HG02870 (cell line): ENCODE results near the gene AK2.
"Not testable (repeated sequence)": the region's sequence is repeated elsewhere in the genome, so short reads cannot be mapped to it uniquely, and the experiment has no call there.

Experiments
- ATAC-seq: cut with Tn5 transposase; IDR thresholded peaks from one replicate; pipeline ENCODE4 v1.9.1; 2021; ENCODE audit warnings: mild to moderate bottlenecking, moderate library complexity; ENCODE audit not compliant: unreplicated experiment

Gene AK2

DNA sequence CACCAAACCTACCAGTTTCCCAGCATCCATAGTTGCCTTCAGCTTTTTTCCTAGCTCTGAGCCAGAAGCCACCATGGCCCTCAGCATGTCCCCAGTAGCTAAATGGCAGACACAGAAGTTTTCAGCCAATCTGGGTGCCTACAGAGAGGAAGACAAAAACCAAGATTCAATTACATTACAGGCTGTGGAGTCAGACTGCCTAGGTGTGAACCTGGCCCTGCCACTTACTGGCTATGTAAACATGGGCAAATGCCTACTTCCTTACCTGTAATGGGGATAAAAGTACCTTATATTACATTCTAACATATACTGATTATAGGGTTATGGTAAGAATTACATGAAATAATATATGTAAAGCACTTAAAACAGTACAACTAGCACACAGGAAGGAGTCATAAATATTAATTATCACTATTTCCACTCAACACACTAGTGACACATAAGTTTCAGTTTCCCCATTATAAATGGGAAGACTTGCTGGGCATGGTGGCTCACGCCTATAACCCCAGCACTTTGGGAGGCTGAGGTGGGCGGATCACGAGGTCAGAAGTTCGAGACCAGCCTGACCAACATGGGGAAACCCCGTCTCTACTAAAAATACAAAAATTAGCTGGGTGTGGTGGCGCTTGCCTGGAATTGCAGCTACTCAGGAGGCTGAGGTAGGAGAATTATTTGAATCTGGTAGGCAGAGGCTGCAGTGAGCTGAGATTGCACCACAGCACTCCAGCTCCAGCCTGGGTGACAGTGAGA lies 12.1 kb downstream of the AK2 start:
- ATAC-seq = not testable (repeated sequence)

DNA sequence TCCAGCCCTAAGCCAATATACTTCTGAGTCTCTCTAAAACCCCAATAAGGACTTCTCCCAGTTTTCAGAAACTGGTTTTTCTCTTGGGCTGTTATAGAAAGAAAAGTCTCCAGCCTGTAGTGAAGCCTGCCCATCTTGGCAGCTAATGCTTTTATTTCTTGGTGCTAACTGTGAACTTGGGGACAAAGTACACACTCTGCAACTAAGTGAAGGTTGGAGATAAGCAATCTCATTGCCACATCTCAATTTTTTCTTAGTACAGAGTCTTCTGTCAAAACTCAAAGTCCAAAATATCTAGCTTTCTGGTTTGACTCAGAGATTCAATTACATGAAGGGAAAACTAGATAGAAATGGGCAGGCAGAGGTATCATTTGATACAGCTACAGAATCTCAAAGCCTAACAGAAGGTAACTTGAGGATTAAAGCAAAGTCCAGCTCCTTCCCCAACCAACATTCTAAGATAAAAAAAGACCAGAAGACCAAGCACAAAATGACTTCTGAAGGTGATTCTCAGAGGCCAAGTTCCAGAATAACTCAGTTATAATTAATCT lies 14.0 kb downstream of the AK2 start:
- no peak for ATAC-seq

DNA sequence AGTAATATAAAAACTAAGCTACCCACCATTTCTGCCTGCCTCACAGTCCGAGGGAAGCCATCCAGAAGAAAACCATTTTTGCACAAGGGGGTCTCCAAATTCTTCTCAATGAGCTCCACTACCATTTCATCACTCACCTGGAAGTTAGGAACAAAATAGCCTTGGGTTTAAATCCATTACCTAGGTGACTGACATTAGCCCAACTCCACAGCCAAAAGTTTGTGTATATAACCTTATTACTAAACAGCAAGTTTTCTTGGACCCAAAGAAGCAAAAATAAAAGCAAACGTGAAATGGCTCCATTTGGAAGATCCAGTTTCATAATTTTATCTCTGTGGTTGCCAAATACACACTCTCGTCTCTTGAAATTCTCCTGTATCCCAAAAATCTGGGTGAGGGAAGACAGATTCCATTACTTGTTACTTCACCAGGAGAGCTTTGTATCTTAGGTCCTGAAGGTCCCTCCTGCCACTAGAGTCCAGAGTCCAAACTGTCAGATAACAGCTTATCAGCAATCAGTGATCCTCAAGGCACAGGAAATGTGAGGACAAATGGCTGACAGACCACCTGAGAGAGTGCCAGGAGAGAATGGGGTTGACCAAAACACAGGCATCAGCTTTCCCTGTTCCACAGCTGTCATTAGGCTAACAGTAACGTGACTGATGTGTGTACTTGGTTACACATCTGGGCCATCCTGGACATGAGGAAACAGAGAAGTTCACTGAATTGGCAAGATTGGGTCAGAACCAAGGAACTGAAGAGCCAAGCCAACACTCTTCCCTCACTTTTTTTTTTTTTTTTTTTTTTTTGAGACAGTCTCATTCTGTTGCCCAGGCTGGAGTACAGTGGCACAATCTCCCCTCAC lies 14.9 kb downstream of the AK2 start:
- ATAC-seq = no peak

- no peak for ATAC-seq
Measured at GRCh38 chr1:33018112-33018511, 18.6 kb downstream of the AK2 start.

- no peak for ATAC-seq
Measured at GRCh38 chr1:33017175-33017574, 19.5 kb downstream of the AK2 start.

GRCh38 chr1:33015216-33015615 lies 21.5 kb downstream of the AK2 start:
- no peak for ATAC-seq

DNA sequence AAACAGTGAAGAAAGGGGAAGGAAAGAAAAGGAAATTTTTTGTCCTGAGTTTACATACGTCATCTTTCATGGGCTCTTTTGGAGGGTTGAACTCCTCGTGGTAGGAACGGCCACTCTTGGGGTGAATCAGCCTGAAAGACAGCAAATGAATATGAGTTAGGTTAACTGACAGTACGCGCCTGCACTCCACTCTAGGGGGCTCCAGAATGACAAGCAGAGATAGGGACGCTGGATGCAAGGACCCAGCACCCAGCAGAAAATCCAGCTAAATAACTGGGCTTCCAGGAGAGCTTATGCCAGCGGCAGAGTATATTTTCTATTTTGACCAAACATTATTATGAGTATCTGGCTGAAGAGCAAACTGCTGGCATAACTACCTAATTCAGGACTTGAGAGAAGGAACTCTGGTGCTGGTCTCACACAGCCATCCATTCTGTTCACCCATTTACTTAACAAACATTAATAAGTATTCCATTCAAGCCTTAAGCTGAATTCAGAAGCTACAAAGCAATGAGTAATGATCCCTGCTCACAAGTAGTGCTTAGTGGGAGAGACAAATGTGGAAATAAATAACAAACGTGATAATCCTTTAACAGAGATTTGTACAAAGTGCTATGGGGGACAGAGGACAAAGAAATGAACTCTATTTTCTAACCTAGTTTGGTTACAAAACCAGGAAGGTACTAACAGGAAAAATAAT lies 22.1 kb downstream of the AK2 start:
- no peak for ATAC-seq

DNA sequence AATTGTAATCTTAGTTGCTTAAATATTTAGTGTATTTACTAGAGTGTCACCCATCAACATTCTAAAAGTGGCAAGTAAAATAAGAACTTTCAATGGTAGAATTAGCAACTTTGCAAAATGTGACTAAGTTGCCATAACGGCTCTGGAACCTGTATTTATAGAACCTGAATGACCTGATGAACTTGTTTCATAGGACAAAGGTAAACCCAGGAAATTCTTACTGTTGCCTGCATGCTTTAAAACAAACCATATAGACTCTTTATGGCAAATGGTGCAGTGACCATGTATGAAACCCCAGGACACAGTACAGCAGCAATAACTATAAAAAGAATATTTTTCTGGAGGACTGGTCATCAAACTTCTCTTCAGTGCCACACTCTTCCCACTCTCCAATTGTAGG lies 22.9 kb downstream of the AK2 start:
- ATAC-seq = no peak

DNA sequence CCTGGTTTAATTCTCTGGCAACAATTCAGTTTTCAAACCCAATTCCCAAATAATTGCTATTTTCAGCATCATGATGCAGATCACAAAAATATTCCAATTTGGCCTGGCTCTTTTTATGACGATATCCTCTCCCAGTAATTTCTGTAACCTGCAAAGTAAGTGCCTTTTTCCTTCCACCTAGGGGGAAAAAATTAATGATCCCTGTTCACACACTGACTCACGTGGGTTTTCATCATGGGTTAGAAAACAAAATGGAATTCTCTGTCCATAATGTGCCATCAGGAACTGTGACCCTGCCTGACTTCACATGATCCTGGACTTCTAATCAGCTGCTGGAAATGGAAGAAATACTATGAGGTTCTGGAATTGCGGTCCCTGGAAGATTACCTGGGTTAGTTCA lies 24.5 kb downstream of the AK2 start:
- ATAC-seq = no peak

- no peak for ATAC-seq
Measured at GRCh38 chr1:33010932-33011731, 25.6 kb downstream of the AK2 start.

GRCh38 chr1:33009561-33009960 lies 27.1 kb downstream of the AK2 start:
- ATAC-seq = no peak

DNA sequence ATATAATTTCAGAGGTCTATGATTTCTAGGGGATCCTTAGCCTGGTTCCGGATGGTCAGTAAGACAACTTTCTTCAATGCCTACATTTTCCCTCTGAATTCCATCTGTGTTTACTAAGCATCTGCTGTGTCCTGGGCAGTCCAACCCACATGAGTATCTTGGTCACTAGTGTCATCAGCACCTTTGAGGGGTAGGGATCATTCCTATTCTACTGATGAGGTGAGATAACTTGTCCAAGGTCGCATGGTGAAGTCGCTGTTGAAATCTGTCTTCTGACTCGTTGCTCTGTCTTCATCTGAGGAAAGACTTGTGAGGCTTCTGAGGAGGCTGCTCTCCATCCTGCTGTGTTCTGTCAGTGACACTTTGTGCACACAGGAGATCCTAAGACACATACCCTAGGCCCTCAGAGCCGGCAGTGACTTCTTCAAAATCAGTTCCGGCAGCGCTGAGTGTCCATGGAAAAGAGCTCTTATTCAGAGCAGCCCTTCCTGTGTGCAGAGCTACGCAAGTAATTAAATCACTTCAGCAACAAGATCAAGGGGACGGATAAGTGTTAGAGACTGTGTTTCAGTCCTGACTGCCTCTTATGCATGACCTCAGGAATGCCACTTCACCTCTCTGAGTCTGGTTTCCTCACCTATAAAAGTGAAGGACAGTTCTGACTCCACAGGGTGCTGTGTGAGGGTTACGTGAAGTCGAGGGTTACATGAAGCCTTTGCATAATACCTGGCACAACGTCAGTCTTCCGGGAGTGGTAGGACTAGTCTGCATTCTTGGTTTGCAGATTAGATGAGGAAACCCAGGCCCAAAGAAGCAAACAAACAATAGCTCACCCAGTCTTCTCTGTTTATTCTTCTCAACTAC lies 28.4 kb downstream of the AK2 start:
- ATAC-seq = no peak

DNA sequence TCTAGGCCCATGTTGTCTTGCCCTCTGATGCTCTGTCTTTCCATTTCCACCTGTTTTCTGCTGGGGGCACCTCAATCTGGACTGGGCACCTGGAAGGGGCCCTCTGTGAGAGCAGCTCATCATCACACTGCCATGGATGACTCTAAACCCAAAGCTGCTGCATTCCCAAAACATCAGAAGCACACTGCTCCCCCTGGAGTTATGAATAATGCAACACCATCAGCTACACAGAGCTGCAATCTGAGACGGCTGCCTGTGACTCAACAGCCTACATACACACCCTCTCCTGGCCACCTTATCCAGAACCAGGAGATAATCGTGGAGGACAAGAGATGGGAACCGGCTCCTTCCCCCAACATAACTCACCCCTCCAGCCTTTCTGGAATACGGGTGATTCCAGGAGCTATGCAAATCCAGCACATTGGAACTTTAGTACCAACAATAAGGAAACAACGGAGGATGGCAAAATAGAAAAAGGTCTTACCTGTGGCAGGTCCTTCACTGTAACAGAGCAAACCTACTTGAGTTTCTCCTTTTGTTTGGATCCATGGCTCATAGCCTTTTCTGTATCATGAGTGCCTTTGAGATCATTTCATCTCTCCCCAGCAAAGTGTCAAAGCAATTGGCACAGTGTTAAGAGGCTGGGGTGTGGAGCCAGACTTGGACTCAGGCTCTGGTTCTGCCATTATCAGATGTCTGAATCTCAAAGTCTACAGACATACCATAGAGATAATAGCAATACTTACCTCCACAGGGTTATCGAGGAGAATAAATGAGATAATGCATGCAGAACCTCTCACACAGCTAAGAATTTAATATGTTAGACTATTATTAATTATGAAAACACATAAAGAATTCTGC lies 29.3 kb downstream of the AK2 start:
- no peak for ATAC-seq

GRCh38 chr1:33005838-33006421 lies 30.8 kb downstream of the AK2 start:
- no peak for ATAC-seq

GRCh38 chr1:33005117-33005837 lies 31.4 kb downstream of the AK2 start:
- ATAC-seq = no peak

- no peak for ATAC-seq
Measured at GRCh38 chr1:33004613-33005012, 32.1 kb downstream of the AK2 start.

GRCh38 chr1:33003657-33004056 lies 33.0 kb downstream of the AK2 start:
- no peak for ATAC-seq

- no peak for ATAC-seq
Measured at GRCh38 chr1:33002006-33002405, 34.7 kb downstream of the AK2 start.
